HepG2 (cell line): ENCODE measurements around the gene CCL27. TPM values are rescaled to one million over a fixed set of nuclear protein-coding genes. Genes with fewer than 3 reads are reported as not detected.

Experiments used
- CHCHD3 ChIP-seq: sonication (generic); formaldehyde crosslinking; IDR thresholded peaks from 2 replicates; pipeline ENCODE4 v1.8.0; 2022; ENCODE audit warnings: mild to moderate bottlenecking, missing genetic modification reagents, moderate library complexity
- HNF4A ChIP-seq: sonication (generic); formaldehyde crosslinking; IDR thresholded peaks from 2 replicates; pipeline ENCODE4 v1.4.0; 2020; ENCODE audit warnings: missing genetic modification reagents
- HNRNPL ChIP-seq: fragments of 200-400 bp; formaldehyde crosslinking; IDR thresholded peaks from 2 replicates; pipeline ENCODE4 v1.6.1; 2017; ENCODE audit warnings: mild to moderate bottlenecking, low read depth, low read length
- MAFK ChIP-seq, 2 experiments: IDR thresholded peaks in 1 of 2; conservative IDR thresholded peaks in 1 of 2; 2 replicates each; pipeline ENCODE4 v1.6.1; 2011; ENCODE audit warnings: improper control_type of control experiment in 2 of 2, low read length in 2 of 2
- PHF21A ChIP-seq: sonication (generic); formaldehyde crosslinking; IDR thresholded peaks from 2 replicates; pipeline ENCODE4 v1.5.0; 2020; ENCODE audit warnings: mild to moderate bottlenecking, missing genetic modification reagents
- STAG1 ChIP-seq: sonication (generic); formaldehyde crosslinking; IDR thresholded peaks from 2 replicates; pipeline ENCODE4 v1.4.0; 2020; ENCODE audit warnings: missing genetic modification reagents
- THYN1 ChIP-seq: sonication (generic); formaldehyde crosslinking; IDR thresholded peaks from 2 replicates; pipeline ENCODE4 v1.8.1; 2023; ENCODE audit warnings: low read depth, mild to moderate bottlenecking, moderate library complexity, missing genetic modification reagents, borderline replicate concordance
- ZNF329 ChIP-seq: sonication (generic); formaldehyde crosslinking; IDR thresholded peaks from 2 replicates; pipeline ENCODE4 v1.9.0; 2021; ENCODE audit warnings: low read depth, mild to moderate bottlenecking, missing genetic modification reagents
- ZNF331 ChIP-seq: sonication (generic); formaldehyde crosslinking; IDR thresholded peaks from 2 replicates; pipeline ENCODE4 v1.4.0; 2020; ENCODE audit warnings: missing genetic modification reagents
- ZNF577 ChIP-seq: sonication (generic); formaldehyde crosslinking; IDR thresholded peaks from 2 replicates; pipeline ENCODE4 v1.4.0; 2020; ENCODE audit warnings: mild to moderate bottlenecking, low read depth, missing genetic modification reagents, borderline replicate concordance
- ZNF678 ChIP-seq: sonication (generic); formaldehyde crosslinking; IDR thresholded peaks from 2 replicates; pipeline ENCODE4 v1.4.0; 2020; ENCODE audit warnings: mild to moderate bottlenecking, missing genetic modification reagents
- ZNF775 ChIP-seq: sonication (generic); formaldehyde crosslinking; IDR thresholded peaks from 2 replicates; pipeline ENCODE4 v1.4.0; 2020; ENCODE audit warnings: missing genetic modification reagents, mild to moderate bottlenecking, moderate library complexity, borderline replicate concordance
- ZNF841 ChIP-seq: sonication (generic); formaldehyde crosslinking; IDR thresholded peaks from 2 replicates; pipeline ENCODE4 v1.8.1; 2023; ENCODE audit warnings: missing genetic modification reagents, borderline replicate concordance
- polyA plus RNA-seq, 8 experiments: library from polyadenylated mRNA; depleted of rRNA in 3 of 8; stranded (reverse) in 7 of 8; unstranded in 1 of 8; fragments of >200 nt; fragmentation: Illumina TruSeq in 4 of 8; extraction: Trizol in 4 of 8; gene quantifications; 2 replicates each; pipeline versions ENCODE4 v1.2.1 to v1.2.3, GENCODE V29; 2011 to 2016; ENCODE audit warnings: low read depth in 4 of 8, missing spikeins in 1 of 8, mixed read lengths in 1 of 8; ENCODE audit not compliant: insufficient read depth in 1 of 8
- total RNA-seq, 5 experiments: library from RNA; depleted of rRNA; stranded (reverse); fragments of >200 nt; fragmentation: Illumina TruSeq; extraction: Trizol; gene quantifications; 2 replicates each; pipeline ENCODE4 v1.2.3, GENCODE V29; 2016; ENCODE audit warnings: low read depth in 1 of 5
- TF ChIP-seq, protein P1 (sequence below): sonication (generic); formaldehyde crosslinking; IDR thresholded peaks from 2 replicates; pipeline ENCODE4 v1.4.0; 2020; ENCODE audit warnings: missing genetic modification reagents, borderline replicate concordance
- TF ChIP-seq, protein P2 (sequence below): sonication (generic); formaldehyde crosslinking; IDR thresholded peaks from 2 replicates; pipeline ENCODE4 v1.8.1; 2023; ENCODE audit warnings: mild to moderate bottlenecking, inconsistent platforms, moderate library complexity, missing genetic modification reagents, borderline replicate concordance
- TF ChIP-seq, protein P3 (sequence below): IDR thresholded peaks from 2 replicates; pipeline ENCODE4 v1.6.1; 2016; ENCODE audit warnings: low read depth, missing genetic modification reagents, missing compliant biosample characterization

Gene CCL27
- total and polyA plus RNA-seq, 2 of the 13 experiments (the other 11 are each of a cell fraction or from before 2014, with no cell fraction given) = not detected

DNA sequence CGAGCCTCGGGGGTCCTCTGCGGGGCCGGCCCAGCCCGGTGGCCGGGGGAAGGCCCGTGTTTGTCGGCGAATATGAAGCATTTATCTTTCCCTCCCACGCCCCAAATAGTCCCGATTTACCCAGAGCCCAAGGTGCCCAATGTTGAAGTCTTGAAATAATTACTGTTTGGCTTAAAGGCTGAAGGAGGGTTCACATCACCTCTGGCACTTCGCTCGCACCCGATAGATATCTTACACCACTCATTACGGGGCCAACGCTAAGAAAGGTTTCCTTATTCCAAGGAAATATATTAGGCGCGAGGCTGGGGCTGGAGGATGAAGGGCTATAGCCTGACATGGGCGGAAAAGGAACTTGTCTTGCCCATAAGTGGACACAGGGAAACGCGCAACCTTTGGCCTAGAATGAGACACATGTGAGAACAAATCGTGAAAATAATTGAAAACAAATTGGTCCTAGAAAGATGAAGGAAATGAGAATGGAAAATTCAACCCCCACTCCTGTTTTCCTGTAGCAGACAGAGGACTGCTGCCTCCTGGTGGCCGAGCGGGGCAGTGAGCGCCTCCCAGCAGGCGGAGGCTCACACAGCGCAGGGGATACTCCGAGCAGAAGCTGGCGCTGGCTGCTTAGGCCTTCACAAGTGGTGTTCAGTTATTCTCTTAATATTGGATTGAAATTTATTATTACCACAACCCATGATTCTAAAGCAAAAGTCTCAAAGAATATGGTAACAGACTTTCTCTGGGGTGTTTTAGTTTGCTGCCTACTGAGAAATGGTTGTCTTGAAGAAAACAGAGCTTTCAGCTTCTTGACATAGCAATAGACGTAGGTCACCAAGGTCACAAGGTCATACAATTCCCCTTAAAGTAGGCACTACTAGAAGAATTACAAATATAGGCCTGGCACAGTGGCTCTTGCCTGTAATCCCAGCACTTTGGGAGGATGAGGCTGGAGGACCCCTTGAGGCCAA lies 39.6 kb upstream of the CCL27 start (continued):
- TF ChIP-seq, protein P1, sequence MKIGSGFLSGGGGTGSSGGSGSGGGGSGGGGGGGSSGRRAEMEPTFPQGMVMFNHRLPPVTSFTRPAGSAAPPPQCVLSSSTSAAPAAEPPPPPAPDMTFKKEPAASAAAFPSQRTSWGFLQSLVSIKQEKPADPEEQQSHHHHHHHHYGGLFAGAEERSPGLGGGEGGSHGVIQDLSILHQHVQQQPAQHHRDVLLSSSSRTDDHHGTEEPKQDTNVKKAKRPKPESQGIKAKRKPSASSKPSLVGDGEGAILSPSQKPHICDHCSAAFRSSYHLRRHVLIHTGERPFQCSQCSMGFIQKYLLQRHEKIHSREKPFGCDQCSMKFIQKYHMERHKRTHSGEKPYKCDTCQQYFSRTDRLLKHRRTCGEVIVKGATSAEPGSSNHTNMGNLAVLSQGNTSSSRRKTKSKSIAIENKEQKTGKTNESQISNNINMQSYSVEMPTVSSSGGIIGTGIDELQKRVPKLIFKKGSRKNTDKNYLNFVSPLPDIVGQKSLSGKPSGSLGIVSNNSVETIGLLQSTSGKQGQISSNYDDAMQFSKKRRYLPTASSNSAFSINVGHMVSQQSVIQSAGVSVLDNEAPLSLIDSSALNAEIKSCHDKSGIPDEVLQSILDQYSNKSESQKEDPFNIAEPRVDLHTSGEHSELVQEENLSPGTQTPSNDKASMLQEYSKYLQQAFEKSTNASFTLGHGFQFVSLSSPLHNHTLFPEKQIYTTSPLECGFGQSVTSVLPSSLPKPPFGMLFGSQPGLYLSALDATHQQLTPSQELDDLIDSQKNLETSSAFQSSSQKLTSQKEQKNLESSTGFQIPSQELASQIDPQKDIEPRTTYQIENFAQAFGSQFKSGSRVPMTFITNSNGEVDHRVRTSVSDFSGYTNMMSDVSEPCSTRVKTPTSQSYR (CRISPR knock-in tag) = peak; percentile 80; the same call in 1 of the 2 replicates
- no peak for TF ChIP-seq MAFK (conservative IDR thresholded peaks at IDR 0.05 in 1 of 2, IDR thresholded peaks at IDR 0.05 in 1 of 2; ENCODE audit: low read length in 2 of 2)
- no peak for TF ChIP-seq ZNF841 (CRISPR knock-in tag)
- TF ChIP-seq, protein P2, sequence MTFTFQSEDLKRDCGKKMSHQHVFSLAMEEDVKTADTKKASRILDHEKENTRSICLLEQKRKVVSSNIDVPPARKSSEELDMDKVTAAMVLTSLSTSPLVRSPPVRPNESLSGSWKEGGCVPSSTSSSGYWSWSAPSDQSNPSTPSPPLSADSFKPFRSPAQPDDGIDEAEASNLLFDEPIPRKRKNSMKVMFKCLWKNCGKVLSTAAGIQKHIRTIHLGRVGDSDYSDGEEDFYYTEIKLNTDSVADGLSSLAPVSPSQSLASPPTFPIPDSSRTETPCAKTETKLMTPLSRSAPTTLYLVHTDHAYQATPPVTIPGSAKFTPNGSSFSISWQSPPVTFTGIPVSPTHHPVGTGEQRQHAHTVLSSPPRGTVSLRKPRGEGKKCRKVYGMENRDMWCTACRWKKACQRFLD (CRISPR knock-in tag) = no peak
- TF ChIP-seq HNF4A (CRISPR knock-in tag) = no peak
- TF ChIP-seq ZNF329 (CRISPR knock-in tag) = no peak
- TF ChIP-seq, protein P3, sequence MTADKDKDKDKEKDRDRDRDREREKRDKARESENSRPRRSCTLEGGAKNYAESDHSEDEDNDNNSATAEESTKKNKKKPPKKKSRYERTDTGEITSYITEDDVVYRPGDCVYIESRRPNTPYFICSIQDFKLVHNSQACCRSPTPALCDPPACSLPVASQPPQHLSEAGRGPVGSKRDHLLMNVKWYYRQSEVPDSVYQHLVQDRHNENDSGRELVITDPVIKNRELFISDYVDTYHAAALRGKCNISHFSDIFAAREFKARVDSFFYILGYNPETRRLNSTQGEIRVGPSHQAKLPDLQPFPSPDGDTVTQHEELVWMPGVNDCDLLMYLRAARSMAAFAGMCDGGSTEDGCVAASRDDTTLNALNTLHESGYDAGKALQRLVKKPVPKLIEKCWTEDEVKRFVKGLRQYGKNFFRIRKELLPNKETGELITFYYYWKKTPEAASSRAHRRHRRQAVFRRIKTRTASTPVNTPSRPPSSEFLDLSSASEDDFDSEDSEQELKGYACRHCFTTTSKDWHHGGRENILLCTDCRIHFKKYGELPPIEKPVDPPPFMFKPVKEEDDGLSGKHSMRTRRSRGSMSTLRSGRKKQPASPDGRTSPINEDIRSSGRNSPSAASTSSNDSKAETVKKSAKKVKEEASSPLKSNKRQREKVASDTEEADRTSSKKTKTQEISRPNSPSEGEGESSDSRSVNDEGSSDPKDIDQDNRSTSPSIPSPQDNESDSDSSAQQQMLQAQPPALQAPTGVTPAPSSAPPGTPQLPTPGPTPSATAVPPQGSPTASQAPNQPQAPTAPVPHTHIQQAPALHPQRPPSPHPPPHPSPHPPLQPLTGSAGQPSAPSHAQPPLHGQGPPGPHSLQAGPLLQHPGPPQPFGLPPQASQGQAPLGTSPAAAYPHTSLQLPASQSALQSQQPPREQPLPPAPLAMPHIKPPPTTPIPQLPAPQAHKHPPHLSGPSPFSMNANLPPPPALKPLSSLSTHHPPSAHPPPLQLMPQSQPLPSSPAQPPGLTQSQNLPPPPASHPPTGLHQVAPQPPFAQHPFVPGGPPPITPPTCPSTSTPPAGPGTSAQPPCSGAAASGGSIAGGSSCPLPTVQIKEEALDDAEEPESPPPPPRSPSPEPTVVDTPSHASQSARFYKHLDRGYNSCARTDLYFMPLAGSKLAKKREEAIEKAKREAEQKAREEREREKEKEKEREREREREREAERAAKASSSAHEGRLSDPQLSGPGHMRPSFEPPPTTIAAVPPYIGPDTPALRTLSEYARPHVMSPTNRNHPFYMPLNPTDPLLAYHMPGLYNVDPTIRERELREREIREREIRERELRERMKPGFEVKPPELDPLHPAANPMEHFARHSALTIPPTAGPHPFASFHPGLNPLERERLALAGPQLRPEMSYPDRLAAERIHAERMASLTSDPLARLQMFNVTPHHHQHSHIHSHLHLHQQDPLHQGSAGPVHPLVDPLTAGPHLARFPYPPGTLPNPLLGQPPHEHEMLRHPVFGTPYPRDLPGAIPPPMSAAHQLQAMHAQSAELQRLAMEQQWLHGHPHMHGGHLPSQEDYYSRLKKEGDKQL (CRISPR knock-in tag) = no peak
- 0 out of 2 replicates have a peak, but pooled peaks have one; percentile 27 for TF ChIP-seq PHF21A
- no peak for TF ChIP-seq ZNF678 (CRISPR knock-in tag)
- TF ChIP-seq ZNF577 (CRISPR knock-in tag) = no peak
- no peak for TF ChIP-seq THYN1 (CRISPR knock-in tag)
- no peak for TF ChIP-seq ZNF775
- no peak; the same call in 1 of the 2 replicates for TF ChIP-seq ZNF331
- TF ChIP-seq CHCHD3 (CRISPR knock-in tag) = no peak
- TF ChIP-seq HNRNPL = no peak
- peak; percentile 95 for TF ChIP-seq STAG1 (CRISPR knock-in tag)
